ENCODE data around the gene BRD3. TPM values are rescaled to one million over a fixed set of nuclear protein-coding genes. Genes with fewer than 3 reads are reported as not detected.

Gene BRD3
- total RNA-seq, 2 experiments from 2014 or later = 36.6 to 37.2 TPM

GRCh38 chr9:134068744-134069479 lies 1.1 kb upstream of the BRD3 start:
- ChIA-PET POLR2A (no interaction called here), CTCF (interaction anchor here (0.9 to 1.0 kb wide), 2 partner anchors 75 to 102 kb away, joined by 3 to 4 read pairs; no protein-coding TSS in a partner anchor)

- POLR2A ChIA-PET = interaction anchor here (1.7 to 2.1 kb wide), 2 partner anchors 41 to 69 kb away, joined by 5 to 7 read pairs; partner anchors contain the start of gene WDR5
- CTCF ChIA-PET = interaction anchor here (0.5 to 1.2 kb wide), 2 partner anchors 38 to 97 kb away, joined by 3 to 6 read pairs; partner anchors contain the start of gene RNU6ATAC
Observed at GRCh38 chr9:134066913-134067851, 644 bp downstream of the BRD3 start.

- CTCF ChIA-PET = interaction anchor here (1.2 kb wide), 1 partner anchor 97 kb away, joined by 3 read pairs; the partner anchor contains the start of gene RNU6ATAC
- POLR2A ChIA-PET = interaction anchor here (1.7 to 2.1 kb wide), 2 partner anchors 41 to 70 kb away, joined by 5 to 7 read pairs; partner anchors contain the start of gene WDR5
Observed at GRCh38 chr9:134066526-134066912, 1.3 kb downstream of the BRD3 start.

- POLR2A ChIA-PET = interaction anchor here (0.5 to 2.1 kb wide), 4 partner anchors 40 to 105 kb away, joined by 3 to 7 read pairs (median 4); partner anchors contain the start of gene WDR5
- CTCF ChIA-PET = no interaction called here
Observed at GRCh38 chr9:134065612-134066419, 2.0 kb downstream of the BRD3 start.

- CTCF ChIA-PET = interaction anchor here (1.2 kb wide), 1 partner anchor 39 kb away, joined by 3 read pairs; no protein-coding TSS in a partner anchor
- POLR2A ChIA-PET = no interaction called here
Observed at GRCh38 chr9:134064711-134065110, 3.1 kb downstream of the BRD3 start.

GRCh38 chr9:134063571-134064450 lies 4.0 kb downstream of the BRD3 start:
- CTCF ChIA-PET = interaction anchor here (1.2 kb wide), 1 partner anchor 38 kb away, joined by 3 read pairs; no protein-coding TSS in a partner anchor
- POLR2A ChIA-PET = no interaction called here

- ChIA-PET CTCF (no interaction called here), POLR2A (no interaction called here)
Observed at GRCh38 chr9:134063088-134063570, 4.7 kb downstream of the BRD3 start.

- POLR2A ChIA-PET = no interaction called here
- CTCF ChIA-PET = no interaction called here
Observed at GRCh38 chr9:134062461-134063087, 5.3 kb downstream of the BRD3 start.

- ChIA-PET CTCF (no interaction called here), POLR2A (no interaction called here)
Observed at GRCh38 chr9:134061688-134062371, 6.0 kb downstream of the BRD3 start.

- POLR2A ChIA-PET = no interaction called here
Observed at GRCh38 chr9:134061019-134061687, 6.7 kb downstream of the BRD3 start.

GRCh38 chr9:134060546-134060945 lies 7.3 kb downstream of the BRD3 start:
- CTCF ChIA-PET = no interaction called here
- POLR2A ChIA-PET = no interaction called here

More at GRCh38 chr9:134061019-134061687, 6.7 kb downstream of the BRD3 start:
- CTCF ChIA-PET = no interaction called here

- CTCF ChIA-PET = no interaction called here
- POLR2A ChIA-PET = no interaction called here
Observed at GRCh38 chr9:134059661-134060395, 8.0 kb downstream of the BRD3 start.

GRCh38 chr9:134059188-134059641 lies 8.6 kb downstream of the BRD3 start:
- POLR2A ChIA-PET = no interaction called here

GRCh38 chr9:134058716-134059115 lies 9.1 kb downstream of the BRD3 start:
- ChIA-PET POLR2A (no interaction called here), CTCF (no interaction called here)

More at GRCh38 chr9:134059188-134059641, 8.6 kb downstream of the BRD3 start:
- CTCF ChIA-PET = no interaction called here

GRCh38 chr9:134057751-134058701 lies 9.8 kb downstream of the BRD3 start:
- ChIA-PET CTCF (no interaction called here), POLR2A (no interaction called here)
